HT-29 (cell line): ENCODE measurements around the gene ASCL2. TPM values are rescaled to one million over a fixed set of nuclear protein-coding genes. Genes with fewer than 3 reads are reported as not detected.
"Not testable (repeated sequence)": the region's sequence is repeated elsewhere in the genome, so short reads cannot be mapped to it uniquely, and the experiment has no call there.

Experiments used
- DNase-seq: peaks from one replicate; pipeline ENCODE4 v3.0.0-alpha.2; 2015; ENCODE audit warnings: low spot score
- total RNA-seq: library from RNA; depleted of rRNA; stranded (reverse); fragments of >200 nt; shearing (Covaris generic); gene quantifications from 2 replicates; pipeline ENCODE4 v1.2.3, GENCODE V29; 2014

ASCL2 gene
- total RNA-seq, 1 experiment from 2014 or later: 5.0 TPM

DNA sequence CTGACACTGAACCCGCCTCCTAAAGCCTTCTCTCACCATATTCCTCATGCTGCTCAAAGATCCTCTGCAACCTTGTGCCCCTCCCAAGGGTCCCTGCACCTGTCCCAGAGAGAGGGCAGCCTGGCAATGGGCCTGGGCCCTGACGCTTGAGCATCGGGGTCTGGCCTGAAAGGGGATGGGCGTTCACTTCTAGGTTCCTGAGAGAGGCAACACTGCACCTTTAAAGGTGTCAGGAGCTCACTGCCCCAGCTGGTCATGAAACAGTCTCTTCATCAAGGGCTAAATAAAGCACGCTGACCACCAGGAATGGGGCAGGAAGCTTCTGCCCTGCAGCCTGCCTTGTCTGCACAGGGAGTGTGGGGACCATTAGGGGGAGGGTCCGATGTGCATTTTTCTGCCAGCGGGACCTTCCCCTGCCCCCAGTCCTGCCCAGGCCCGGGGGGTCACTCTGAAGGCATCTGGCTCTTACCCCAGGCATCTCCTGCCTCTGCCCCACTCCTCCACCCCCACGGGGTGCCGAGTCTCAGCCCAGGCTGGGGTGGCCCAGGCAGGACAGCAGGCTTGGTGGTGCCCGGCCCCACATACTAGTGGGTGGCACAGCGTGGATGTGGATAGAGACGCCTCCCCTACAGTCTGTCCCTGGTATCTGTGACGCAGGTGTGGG is 27.9 kb upstream of the ASCL2 start:
- no peak for DNase-seq

DNA sequence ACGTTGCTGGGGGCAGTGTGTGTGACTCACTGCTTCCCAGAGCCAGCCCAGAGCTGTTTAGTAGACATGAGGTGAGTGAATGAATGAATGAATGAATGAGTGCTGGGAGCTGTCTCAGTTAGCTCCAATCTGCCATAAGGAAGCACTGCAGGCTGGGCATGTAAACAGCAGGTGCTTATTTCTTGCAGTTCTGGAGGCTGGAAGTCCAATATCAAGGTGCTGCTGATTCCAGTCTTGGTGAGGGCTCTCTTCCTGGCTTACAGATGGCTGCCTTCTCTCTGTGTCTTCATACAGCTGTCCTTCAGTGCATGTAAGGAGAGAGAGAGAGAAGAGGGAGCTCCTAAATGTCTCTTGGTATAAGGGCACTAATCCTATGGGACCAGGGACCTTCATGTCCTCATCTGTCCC is 27.2 kb upstream of the ASCL2 start:
- DNase-seq: no peak

DNA sequence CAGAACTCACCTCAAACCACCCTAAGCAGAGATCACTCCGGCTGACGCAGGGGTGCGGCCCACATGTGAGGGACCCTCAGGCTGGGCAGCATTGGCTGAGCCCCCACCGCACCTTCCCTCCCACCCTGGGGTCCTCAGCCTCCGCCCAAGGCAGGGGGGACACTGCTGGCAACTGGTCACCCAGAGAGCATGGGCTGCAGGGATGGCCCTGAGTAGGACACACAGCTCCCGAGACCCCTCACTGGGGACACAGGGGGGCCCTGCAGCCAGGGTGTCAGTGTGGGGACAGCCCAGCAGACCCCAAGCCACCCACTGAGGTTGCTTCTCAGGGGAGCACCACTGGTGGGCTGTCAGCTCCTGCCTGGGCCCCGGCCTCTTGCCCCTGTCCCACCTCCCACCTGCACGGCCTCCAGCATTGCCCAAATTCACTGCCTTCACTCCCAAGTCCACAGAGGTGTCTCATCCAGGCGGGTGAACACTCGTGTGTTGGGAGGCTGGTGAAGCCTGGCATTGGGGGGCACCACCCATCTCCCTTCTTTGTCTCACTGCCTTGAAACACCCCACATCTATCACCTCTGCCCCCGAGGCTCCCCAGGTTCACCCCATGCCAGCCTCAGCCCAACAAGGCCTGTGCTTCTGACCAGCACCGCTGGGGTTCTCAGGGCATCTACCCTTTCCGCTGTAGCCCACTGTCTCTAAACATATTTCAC is 26.7 kb upstream of the ASCL2 start:
- no peak for DNase-seq

DNA sequence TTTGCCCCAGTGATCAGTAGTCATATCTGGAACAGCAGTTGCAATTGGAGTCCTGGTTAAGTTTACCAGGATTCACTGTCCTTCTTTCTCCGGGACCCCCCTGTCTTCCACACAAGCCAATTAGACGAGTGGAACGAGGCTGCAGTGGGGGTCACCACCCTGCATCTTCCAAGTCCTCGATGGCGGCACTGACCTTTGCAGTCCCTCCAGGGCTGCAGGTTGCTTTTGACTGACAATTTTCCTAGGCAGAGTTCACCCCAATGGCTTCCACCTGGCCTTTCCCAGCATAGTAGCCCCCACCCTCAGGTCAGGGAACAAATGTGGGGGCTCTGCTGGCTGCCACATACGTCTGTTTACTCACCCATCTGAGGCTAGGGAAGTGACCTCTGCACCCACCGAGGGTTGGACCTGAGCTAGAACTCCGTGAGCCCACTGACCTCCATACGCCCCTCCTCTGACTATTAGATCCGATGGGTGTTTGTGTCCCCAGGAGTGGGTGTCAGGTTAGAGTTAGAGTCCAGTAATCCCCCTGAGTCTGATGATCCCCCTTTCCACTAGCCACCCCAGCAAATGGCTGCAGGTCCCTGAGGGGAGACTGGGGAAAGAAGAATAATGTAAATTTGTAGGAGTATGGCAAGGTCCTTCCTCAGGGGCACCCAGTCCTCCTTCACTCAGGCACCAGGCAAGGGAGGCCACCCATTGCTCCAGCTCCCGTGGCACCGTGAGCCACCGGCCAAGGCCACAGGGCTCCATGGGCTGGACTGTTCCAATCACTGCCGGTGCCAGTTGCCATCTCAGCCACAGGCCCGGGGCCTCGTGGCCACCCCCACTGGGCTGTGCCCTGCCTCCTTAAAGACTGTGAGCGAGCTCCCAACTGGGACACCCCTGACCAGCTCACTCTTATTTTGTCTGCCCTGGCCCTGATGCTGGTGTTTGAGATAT is 25.9 kb upstream of the ASCL2 start:
- DNase-seq: no peak

DNA sequence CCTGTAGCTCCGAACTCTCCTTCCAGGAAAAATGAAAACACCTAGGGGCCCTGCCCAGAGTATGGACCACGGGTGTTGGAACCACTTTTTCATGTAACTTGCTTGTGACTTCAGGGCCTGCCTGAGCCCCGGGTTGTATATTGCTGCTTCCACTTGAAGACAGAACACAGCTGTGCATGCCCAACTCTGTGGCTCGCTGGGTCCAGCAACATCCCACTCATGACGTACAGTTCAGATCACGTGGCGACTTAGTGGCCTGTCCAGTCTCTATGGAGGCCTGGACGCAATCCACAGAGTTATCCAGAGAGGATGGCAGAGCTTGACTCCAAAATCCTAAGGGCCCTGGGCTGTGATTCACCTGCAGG is 24.5 kb upstream of the ASCL2 start:
- no peak for DNase-seq

DNA sequence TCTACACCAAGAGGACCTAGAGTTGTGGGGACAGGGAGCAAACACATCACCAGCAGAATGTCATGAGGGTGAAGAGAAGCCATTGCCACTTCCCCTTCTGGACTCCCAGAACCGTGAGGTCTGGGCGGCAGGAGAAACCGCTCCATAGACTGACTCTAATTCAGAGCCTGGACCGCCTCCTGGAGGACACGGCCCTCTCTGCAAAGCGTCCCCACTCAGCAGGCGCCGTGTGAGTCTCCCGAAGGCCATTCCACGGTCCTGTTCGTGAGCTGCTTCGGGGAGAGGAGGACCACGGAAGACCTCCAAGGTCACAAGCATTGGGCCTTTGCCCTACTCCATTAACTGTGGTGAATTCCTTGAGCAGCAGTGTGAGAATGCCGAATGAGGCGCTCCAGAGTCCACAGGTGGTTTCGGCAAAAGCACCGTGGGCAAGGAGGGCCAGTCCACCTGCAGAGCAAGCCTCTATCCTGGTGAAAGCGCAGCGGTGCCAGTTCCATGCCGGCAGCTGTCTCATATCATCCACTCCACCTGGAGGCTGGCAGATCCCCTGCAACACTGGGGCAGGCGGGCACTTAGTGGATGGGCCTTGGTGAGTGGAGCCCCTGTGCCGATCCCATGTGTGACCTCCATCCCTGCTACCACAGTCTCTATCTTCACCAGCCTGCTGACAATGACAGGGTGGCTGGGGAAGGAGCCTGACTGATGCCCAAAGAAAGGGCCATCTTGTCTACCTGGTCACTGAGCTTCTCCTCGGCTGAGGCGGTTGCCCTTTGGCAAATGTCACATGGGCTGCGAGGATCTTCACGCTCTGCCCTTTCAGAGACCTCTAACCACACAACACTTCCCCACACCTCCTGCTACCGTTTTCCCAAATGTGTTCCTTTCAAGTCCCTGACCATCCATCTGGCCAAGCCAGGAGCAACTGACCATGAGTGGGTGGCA is 23.9 kb upstream of the ASCL2 start:
- DNase-seq: no peak

DNA sequence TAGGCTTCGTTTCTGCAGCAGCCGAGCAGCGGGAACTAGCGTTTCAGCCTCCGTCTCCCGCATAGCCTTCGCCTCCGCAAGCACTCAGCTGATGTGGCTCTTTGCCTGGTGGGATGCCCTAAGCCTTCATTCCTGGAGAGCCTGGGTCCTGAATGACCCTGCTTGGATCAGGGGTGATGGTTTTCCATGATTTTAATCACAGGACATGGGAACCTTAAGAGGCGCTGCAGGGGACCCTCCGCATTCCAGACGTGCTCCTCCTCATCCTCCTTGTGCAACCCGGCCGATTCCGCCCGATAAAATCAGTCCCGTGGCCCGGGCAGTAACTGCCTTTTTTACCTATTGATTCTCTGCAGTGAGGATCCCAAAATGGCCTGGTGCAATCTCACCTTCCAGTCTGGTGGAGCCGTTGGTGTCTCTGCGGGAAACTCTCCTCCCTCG is 23.2 kb upstream of the ASCL2 start:
- DNase-seq: no peak

DNA sequence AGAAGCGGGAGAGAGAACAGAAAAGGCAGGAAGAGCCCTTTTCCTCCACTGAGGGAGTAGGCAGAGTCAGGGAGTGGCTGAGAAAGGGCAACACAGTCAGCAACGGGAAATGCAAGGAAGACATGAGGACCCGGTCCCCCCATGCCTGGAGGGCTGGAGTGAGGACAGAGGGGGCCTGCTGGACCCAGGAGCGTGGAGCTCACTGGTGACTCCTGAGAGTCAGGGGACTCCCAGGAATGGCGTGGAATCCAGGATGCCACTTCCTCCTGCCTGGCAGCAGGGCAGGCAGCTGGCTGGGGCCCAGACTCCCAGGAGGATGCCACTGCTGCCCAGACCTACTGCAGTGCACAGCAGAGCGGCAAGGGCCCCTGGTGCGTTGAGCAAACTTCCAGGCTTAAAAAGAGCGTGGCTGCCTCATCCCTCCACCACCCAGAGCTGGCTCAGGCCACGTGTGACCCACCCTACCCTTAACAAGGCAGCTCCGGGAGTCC is 20.0 kb upstream of the ASCL2 start:
- DNase-seq: no peak

DNA sequence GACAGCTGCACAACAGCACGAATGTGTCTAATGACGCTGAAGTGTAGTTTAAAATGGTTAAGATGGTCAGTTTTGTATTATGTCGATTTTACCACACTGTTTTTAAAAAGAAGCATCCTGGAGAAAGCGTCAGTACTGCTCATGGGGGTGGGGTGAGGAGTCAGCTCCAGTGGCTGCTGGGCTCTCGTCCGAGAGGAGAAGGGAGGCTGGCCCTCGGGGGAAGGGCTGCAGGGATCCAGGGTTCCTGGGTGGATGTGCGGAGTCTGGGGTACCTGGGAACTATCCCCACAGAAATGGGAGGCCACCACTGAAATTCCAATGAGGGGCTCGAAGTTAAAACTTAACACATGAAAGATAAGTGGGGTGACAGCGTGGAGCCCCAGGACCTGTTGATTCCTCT is 19.5 kb upstream of the ASCL2 start:
- no peak for DNase-seq

DNA sequence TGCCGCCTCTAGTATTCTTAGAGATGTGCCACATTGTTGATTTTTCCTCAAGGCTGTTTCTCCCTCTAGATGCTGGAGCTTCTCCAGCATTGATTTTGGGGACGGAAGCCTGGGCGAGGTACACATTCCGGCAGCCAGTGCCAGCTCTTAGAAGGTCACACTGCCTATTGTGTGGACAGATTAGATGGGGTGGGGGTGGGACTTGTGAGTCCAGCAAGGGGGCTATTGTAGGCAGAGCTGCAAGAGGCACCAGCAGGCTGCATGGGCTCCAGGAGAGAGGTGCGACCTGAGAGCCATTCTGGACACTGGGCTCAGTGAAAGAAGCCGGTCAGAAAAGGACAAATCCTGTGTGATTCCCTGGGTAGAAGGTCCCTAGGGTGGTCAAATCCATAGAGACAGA is 19.0 kb upstream of the ASCL2 start:
- no peak for DNase-seq

DNA sequence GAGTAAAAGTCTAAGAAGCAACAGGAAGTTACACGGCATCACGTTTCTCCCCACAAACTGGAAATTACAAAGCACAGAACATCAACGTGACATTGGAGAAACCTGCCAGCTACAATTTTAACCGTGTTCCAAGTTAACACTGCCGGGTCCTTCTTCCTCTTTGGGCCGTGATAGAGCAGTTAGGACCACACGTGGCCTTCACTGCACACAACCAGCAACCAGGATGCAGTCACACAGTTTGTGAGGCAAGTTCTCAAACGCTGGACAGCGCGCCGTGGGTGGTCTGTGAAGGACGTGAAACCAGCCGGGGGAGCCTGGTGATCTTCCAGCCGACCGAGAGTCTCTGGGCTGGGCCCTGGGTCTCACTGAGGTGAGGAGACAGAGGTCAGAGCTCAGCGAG is 16.7 kb upstream of the ASCL2 start:
- no peak for DNase-seq

DNA sequence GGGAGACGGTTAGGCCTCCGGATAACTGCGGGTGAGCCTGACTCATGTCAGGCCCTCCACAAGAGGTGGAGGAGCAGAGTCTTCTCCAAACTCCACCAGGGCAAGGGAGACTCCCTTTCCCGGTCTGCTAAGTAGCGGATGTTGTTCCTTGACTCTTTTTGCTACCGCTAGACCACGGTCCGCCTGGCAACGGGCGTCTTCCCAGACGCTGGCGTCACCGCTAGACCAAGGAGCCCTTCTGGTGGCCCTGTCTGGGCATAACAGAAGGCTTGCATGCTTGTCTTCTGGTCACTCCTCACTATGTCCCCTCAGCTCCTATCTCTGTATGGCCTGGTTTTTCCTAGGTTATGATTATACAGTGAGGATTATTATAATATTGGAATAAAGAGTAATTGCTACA is 16.0 kb upstream of the ASCL2 start:
- not testable (repeated sequence) for DNase-seq

DNA sequence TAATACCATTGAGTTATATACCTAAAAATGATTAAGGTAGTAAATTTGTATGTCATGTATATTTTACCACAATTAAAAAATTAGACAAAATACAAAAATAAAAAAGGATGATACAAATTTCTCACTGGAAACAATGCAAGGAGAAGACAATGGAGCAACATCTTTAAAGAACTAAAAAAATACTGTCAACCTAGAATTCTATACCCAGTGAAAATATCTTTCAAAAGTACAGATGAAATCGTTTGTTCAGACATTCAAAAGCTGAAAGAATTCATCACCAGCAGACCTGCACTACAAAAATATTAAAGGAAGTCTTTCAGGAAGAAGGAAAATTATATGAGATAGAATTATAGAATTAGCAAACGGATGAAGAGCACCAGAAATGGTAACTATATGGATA is 9.8 kb upstream of the ASCL2 start:
- DNase-seq: no peak

DNA sequence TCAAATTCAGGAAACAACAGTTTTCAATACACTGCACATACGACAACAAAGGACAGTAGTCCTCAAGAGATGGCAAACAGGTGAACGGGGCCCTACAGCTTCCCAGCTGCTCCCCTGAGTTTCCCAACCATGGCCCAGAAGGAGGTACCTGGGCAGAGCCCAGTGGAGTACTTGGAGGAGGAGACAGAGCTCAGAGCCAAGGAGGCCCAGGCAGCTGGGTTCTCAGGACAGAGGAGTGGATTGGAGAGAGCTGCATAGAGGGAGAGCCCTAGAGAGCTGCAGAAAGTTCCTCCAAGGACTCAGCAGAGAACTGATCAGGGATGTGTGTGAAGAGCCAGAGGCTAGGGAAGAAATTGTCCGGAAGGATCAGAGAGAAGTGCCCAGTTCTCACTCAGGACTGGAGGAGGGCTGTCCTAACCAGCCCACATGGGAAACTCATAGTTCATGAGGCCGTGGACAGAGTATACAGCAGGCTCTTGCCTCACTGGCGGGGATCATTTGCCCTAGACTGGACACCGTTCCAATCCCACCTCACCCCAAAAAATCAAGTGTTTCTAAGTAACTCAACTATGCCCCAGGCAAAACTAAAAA is 7.6 kb upstream of the ASCL2 start:
- no peak for DNase-seq

DNA sequence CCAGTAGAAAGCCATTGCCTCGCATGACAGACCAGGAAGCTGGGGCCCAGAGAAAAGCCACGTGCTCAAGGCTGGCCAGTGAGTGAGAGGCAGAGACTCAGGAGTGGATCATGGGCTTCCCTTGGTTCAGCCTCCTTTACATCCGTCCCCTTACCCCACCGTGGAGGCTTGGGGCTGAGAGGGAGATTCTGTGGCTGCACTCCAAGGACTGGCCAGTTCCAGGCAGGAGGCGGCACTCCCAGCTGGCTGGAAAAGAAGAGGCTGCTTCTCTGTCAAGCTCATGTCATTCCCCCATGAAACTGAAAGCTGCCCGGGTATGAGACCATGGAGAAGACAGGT is 6.6 kb upstream of the ASCL2 start:
- no peak for DNase-seq

DNA sequence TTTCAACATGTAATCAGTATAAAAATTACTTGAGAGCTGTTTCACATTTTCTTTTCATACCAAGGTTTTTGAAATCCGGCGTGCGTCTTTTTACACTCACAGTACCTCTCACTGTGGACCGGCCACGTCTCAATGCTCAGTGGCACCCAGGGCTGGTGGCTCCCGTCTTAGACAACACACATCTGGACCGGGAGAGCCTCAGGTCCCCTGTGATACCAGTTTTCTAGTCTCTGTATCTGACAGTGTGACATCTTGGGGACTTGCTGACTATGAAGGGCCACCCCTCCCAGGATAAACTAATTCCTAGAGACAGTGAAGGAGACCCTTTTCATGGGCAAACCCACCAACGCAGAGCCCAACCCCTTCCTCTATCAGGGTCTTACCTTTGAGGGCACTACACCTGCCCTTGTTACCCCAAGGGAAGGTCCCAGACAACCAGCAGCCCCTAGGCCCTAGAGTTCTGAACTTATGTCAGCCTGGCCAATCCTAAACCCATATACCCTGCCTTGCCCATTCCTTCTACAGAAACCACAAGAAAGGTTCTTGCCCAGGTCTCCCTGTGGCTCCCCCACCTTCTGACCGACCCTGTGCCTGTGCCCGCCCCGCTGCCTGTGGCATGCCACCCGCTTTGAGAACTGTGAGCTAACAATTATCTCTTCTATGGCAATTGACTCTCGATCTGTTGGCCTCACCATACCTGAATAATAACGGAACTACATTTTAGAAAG is 6.1 kb upstream of the ASCL2 start:
- DNase-seq: no peak

DNA sequence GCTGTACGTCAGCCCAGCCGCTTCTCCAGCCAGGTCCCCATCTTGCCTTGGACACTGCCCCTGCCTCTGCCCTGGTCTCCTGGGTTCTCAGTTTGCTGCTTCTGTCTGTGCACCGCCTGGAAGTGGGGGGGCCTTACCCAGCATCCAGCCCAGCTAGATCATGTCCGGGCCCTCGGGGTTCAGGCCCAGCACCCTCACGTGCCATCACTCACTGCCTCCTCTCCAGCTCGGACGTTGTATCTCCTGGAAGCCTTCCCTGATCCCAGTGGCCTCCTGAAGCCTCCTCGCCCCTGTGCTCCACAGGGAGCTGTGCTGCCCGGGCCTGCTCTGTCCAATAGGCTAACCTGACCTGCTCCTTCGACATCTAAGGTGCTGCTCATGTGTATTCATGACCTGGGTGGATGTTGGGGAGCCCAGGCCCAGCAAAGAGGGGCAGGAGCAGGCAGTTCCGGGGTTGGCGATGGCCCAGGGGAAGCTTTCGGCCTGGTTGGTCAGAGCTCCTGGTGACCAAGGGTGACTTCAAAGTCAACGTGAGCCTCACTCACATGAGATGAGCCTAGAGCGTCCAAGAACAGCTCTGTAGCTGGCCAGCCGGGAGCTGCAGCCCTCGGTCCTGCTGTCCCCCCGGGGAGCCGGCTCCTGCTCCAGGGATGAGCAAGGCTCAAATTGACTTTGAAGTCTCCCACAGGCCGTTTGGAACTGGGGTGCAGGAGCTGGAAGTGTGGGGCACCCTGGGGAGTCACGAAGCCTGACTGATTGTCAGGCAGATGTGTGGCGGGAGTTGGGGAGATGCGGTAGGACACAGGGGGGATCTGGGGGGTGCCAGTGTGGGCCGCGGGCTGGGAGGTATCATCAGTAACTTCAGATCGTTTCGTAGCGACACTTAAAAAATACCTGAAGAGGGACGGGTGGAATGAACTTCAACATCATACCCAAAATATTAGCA is 5.2 kb upstream of the ASCL2 start:
- DNase-seq: no peak

DNA sequence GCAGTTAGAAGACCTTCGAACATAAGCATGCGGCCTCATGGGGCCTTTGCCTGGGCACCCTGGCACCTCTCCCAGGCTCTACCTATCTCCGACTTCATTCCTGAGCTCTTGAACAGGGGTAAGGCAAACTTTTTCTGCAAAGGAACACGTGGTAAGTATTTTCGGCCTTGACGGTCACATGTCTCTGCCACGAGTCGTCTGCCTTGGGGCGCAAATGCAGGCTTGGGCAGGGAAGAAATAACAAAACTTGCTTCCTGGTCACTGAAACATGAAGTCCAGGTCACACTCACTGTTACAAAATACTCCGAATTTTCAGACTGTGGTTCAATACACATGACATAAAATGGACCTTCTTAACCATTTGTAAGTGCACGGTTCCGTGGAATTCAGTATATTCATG is 3.4 kb upstream of the ASCL2 start:
- no peak for DNase-seq

DNA sequence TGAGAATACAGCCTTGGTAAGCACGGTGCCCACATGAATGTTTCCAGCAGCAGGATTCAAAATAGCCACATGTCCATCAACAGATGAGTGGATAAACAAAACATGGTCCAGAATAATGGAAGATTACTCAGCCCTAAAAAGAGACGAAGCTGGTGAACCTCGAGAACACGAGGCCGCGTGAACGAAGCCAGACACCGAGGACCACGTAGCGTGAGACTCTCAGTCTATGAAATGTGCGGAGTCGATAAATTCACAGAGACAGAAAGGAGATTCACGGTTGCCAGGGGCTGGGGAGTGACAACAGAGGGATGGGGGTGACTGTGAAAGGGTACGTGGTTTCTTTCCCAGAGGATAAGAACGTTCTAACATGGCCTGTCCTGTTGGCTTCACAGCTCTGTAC is 2.9 kb upstream of the ASCL2 start:
- DNase-seq: no peak
